Neural progenitor cell (in vitro differentiated cells): Measurements from ENCODE around the gene ESRRB. TPM values are rescaled to one million over a fixed set of nuclear protein-coding genes. Genes with fewer than 3 reads are reported as not detected.

Experiments used
- DNase-seq: peaks from one replicate; pipeline ENCODE4 v3.0.0-alpha.2; 2016; ENCODE audit warnings: low spot score
- H2AFZ ChIP-seq: fragments of 200-600 bp; sonication (generic); replicated peaks from 2 replicates; pipeline ENCODE4 v1.6.1; 2016; ENCODE audit warnings: antibody characterized with exemption
- H3F3A ChIP-seq: fragments of 200-600 bp; sonication (generic); 2 replicates; pipeline ENCODE4 v1.6.1; 2016; ENCODE audit warnings: antibody characterized with exemption, low read depth
- H3K27ac ChIP-seq: fragments of 200-600 bp; sonication (generic); 2 replicates; pipeline ENCODE4 v1.5.1; 2016; ENCODE audit warnings: mild to moderate bottlenecking
- H3K27me3 ChIP-seq: fragments of 200-600 bp; sonication (generic); 2 replicates; pipeline ENCODE4 v1.6.1; 2016; ENCODE audit warnings: mild to moderate bottlenecking, moderate library complexity
- H3K36me3 ChIP-seq: fragments of 200-600 bp; sonication (generic); 2 replicates; pipeline ENCODE4 v1.5.1; 2016
- H3K4me1 ChIP-seq: fragments of 200-600 bp; sonication (generic); 2 replicates; pipeline ENCODE4 v1.6.1; 2016; ENCODE audit warnings: mixed run types
- H3K4me2 ChIP-seq: fragments of 200-600 bp; sonication (generic); 2 replicates; pipeline ENCODE4 v1.6.1; 2016
- H3K4me3 ChIP-seq: fragments of 200-600 bp; sonication (generic); 2 replicates; pipeline ENCODE4 v1.5.1; 2016
- H3K79me2 ChIP-seq: fragments of 200-600 bp; sonication (generic); 2 replicates; pipeline ENCODE4 v1.6.1; 2016; ENCODE audit warnings: low read depth
- H3K9ac ChIP-seq: fragments of 200-600 bp; sonication (generic); 2 replicates; pipeline ENCODE4 v1.6.1; 2016
- H3K9me3 ChIP-seq: fragments of 200-600 bp; sonication (generic); 2 replicates; pipeline ENCODE4 v1.5.1; 2016; ENCODE audit warnings: low read depth
- H4K20me1 ChIP-seq: fragments of 200-600 bp; sonication (generic); 2 replicates; pipeline ENCODE4 v1.6.1; 2016; ENCODE audit warnings: low read depth
- H3K27ac Mint-ChIP-seq: 3 replicates; pipeline ENCODE4 v1.8.0; 2021; ENCODE audit warnings: mixed read lengths
- H3K27me3 Mint-ChIP-seq: 2 replicates; pipeline ENCODE4 v1.8.0; 2022; ENCODE audit warnings: low read depth, mild to moderate bottlenecking, inconsistent platforms, moderate library complexity, mixed read lengths; ENCODE audit not compliant: insufficient read depth
- H3K36me3 Mint-ChIP-seq: 3 replicates; pipeline ENCODE4 v1.8.0; 2021; ENCODE audit warnings: mixed read lengths
- H3K4me1 Mint-ChIP-seq: 3 replicates; pipeline ENCODE4 v1.8.0; 2021; ENCODE audit warnings: mixed read lengths
- H3K4me3 Mint-ChIP-seq: 3 replicates; pipeline ENCODE4 v1.8.0; 2021; ENCODE audit warnings: mild to moderate bottlenecking, moderate library complexity, mixed read lengths
- H3K9me3 Mint-ChIP-seq: 3 replicates; pipeline ENCODE4 v1.8.0; 2020; ENCODE audit warnings: mixed read lengths
- CTCF ChIP-seq: fragments of 200-600 bp; sonication (generic); IDR thresholded peaks from 2 replicates; pipeline ENCODE4 v1.5.1; 2017; ENCODE audit warnings: antibody characterized with exemption, mild to moderate bottlenecking
- EZH2 ChIP-seq: fragments of 200-600 bp; sonication (generic); IDR thresholded peaks from 2 replicates; pipeline ENCODE4 v1.6.1; 2017; ENCODE audit warnings: antibody characterized with exemption, mild to moderate bottlenecking, moderate library complexity
- EZH2phosphoT487 ChIP-seq: fragments of 200-600 bp; sonication (generic); IDR thresholded peaks from 2 replicates; pipeline ENCODE4 v1.6.1; 2017; ENCODE audit warnings: antibody characterized with exemption
- total RNA-seq: library from RNA; depleted of rRNA; stranded (reverse); fragments of >200 nt; gene quantifications from 2 replicates; pipeline ENCODE4 v1.2.3, GENCODE V29; 2015; ENCODE audit warnings: low replicate concordance

The ESRRB gene
- total RNA-seq, 1 donor from 2014 or later, result 1.3 TPM

GRCh38 chr14:76354310-76354709, 21.6 kb upstream of the ESRRB start:
- Mint-ChIP-seq H3K9me3 (no peaks in the 10 kb centered on the region), H3K27ac (no peak overlapping the region), H3K4me1 (peaks cover 22% of the 10 kb centered on the region), H3K36me3 (no peaks in the 10 kb centered on the region), H3K4me3 (no peak overlapping the region), H3K27me3 (peaks cover 12% of the 10 kb centered on the region)
- Histone ChIP-seq H3K79me2 (no peaks in the 10 kb centered on the region), H2AFZ (no peak overlapping the region), H3K4me3 (no peak overlapping the region), H3K4me2 (no peak overlapping the region), H3K4me1 (peaks cover 2% of the 10 kb centered on the region), H3K9ac (no peak overlapping the region), H3F3A (no peaks in the 10 kb centered on the region), H3K9me3 (no peaks in the 10 kb centered on the region), H3K27ac (no peak overlapping the region), H3K36me3 (no peaks in the 10 kb centered on the region), H3K27me3 (peaks cover 61% of the 10 kb centered on the region), H4K20me1 (no peaks in the 10 kb centered on the region)
- no peak for DNase-seq
- TF ChIP-seq CTCF, result no peak

- Histone ChIP-seq H3K79me2 (no peaks in the 10 kb centered on the region), H3K9ac (no peak overlapping the region), H3K4me3 (no peak overlapping the region), H4K20me1 (no peaks in the 10 kb centered on the region), H3K27ac (no peak overlapping the region), H3K36me3 (no peaks in the 10 kb centered on the region), H2AFZ (no peak overlapping the region), H3F3A (no peaks in the 10 kb centered on the region), H3K27me3 (peaks cover 53% of the 10 kb centered on the region), H3K4me2 (no peak overlapping the region), H3K4me1 (no peaks in the 10 kb centered on the region), H3K9me3 (no peaks in the 10 kb centered on the region)
- Mint-ChIP-seq H3K27me3 (peaks cover 14% of the 10 kb centered on the region), H3K9me3 (no peaks in the 10 kb centered on the region), H3K4me3 (no peak overlapping the region), H3K27ac (no peak overlapping the region), H3K36me3 (no peaks in the 10 kb centered on the region), H3K4me1 (peaks cover 11% of the 10 kb centered on the region)
- TF ChIP-seq EZH2phosphoT487 (no peak), EZH2 (no peak), CTCF (no peak)
- no peak for DNase-seq
These were observed 20.2 kb upstream of the ESRRB start for GRCh38 chr14:76355771-76356170.

GRCh38 chr14:76371066-76371465, 4.9 kb upstream of the ESRRB start:
- Histone ChIP-seq H3K27ac (no peak overlapping the region), H3K4me1 (peaks cover 5% of the 10 kb centered on the region), H3K27me3 (peaks cover 58% of the 10 kb centered on the region), H3K79me2 (no peaks in the 10 kb centered on the region), H3K9ac (no peak overlapping the region), H3K36me3 (no peaks in the 10 kb centered on the region), H3K4me3 (no peak overlapping the region), H4K20me1 (peaks cover 7% of the 10 kb centered on the region), H2AFZ (no peak overlapping the region), H3K9me3 (no peaks in the 10 kb centered on the region), H3K4me2 (no peak overlapping the region), H3F3A (no peaks in the 10 kb centered on the region)
- no peak overlapping the region for H3K4me3 Mint-ChIP-seq
- H3K9me3 Mint-ChIP-seq, result no peaks in the 10 kb centered on the region
- H3K27me3 Mint-ChIP-seq, result peaks cover 24% of the 10 kb centered on the region
- H3K36me3 Mint-ChIP-seq, result no peaks in the 10 kb centered on the region
- no peak for DNase-seq
- H3K27ac Mint-ChIP-seq, result no peak overlapping the region
- H3K4me1 Mint-ChIP-seq, result peaks cover 6% of the 10 kb centered on the region
- TF ChIP-seq EZH2phosphoT487 (no peak), EZH2 (no peak), CTCF (no peak)

GRCh38 chr14:76373456-76373855, 2.5 kb upstream of the ESRRB start:
- H3K79me2 ChIP-seq, result no peaks in the 10 kb centered on the region
- H3F3A ChIP-seq, result no peaks in the 10 kb centered on the region
- H3K4me2 ChIP-seq, result no peak overlapping the region
- H3K4me3 ChIP-seq, result no peak overlapping the region
- peaks cover 82% of the 10 kb centered on the region for H3K27me3 ChIP-seq
- no peaks in the 10 kb centered on the region for H3K9me3 ChIP-seq
- no peak overlapping the region for H3K9ac ChIP-seq
- no peak for TF ChIP-seq EZH2
- TF ChIP-seq CTCF, result no peak
- TF ChIP-seq EZH2phosphoT487, result no peak
- no peak overlapping the region for H2AFZ ChIP-seq
- Mint-ChIP-seq H3K36me3 (no peaks in the 10 kb centered on the region), H3K27ac (no peak overlapping the region), H3K4me3 (no peak overlapping the region), H3K9me3 (no peaks in the 10 kb centered on the region), H3K4me1 (peaks cover 16% of the 10 kb centered on the region), H3K27me3 (peaks cover 39% of the 10 kb centered on the region)
- no peaks in the 10 kb centered on the region for H3K36me3 ChIP-seq
- no peak for DNase-seq
- no peak overlapping the region for H3K27ac ChIP-seq
- peaks cover 25% of the 10 kb centered on the region for H4K20me1 ChIP-seq
- peaks cover 22% of the 10 kb centered on the region for H3K4me1 ChIP-seq
